Dedifferentiated amniotic fluid mesenchymal stem cell (primary cell): ENCODE measurements around the gene IL4.
"Not testable (repeated sequence)": the region's sequence is repeated elsewhere in the genome, so short reads cannot be mapped to it uniquely, and the experiment has no call there.

Experiments
- DNase-seq: peaks from one replicate; pipeline ENCODE4 v3.0.0-alpha.2; 2016; ENCODE audit errors: extremely low spot score

The IL4 gene

GRCh38 chr5:132674671-132675506 lies 1.1 kb downstream of the IL4 start:
- DNase-seq = peak; percentile 98

GRCh38 chr5:132675936-132676689 lies 2.3 kb downstream of the IL4 start:
- DNase-seq = no peak

- DNase-seq = peak; percentile 85
Measured at GRCh38 chr5:132677191-132677590, 3.4 kb downstream of the IL4 start.

GRCh38 chr5:132677682-132678400 lies 4.1 kb downstream of the IL4 start:
- no peak for DNase-seq

- DNase-seq = no peak
Measured at GRCh38 chr5:132678735-132679134, 4.9 kb downstream of the IL4 start.

- no peak for DNase-seq
Measured at GRCh38 chr5:132679166-132679565, 5.4 kb downstream of the IL4 start.

GRCh38 chr5:132679717-132680380 lies 6.1 kb downstream of the IL4 start:
- no peak for DNase-seq

- DNase-seq = no peak
Measured at GRCh38 chr5:132680780-132681475, 7.1 kb downstream of the IL4 start.

- no peak for DNase-seq
Measured at GRCh38 chr5:132681476-132681831, 7.7 kb downstream of the IL4 start.

GRCh38 chr5:132681983-132682382 lies 8.2 kb downstream of the IL4 start:
- DNase-seq = no peak

GRCh38 chr5:132684491-132684890 lies 10.7 kb downstream of the IL4 start:
- no peak for DNase-seq

- DNase-seq = no peak
Measured at GRCh38 chr5:132684922-132685720, 11.3 kb downstream of the IL4 start.

GRCh38 chr5:132686193-132686592 lies 12.4 kb downstream of the IL4 start:
- DNase-seq = no peak

GRCh38 chr5:132687995-132688394 lies 14.2 kb downstream of the IL4 start:
- DNase-seq = no peak

GRCh38 chr5:132688536-132689339 lies 14.9 kb downstream of the IL4 start:
- no peak for DNase-seq

GRCh38 chr5:132689513-132689912 lies 15.7 kb downstream of the IL4 start:
- no peak for DNase-seq

GRCh38 chr5:132690156-132690555 lies 16.4 kb downstream of the IL4 start:
- DNase-seq = no peak

GRCh38 chr5:132691755-132692631 lies 18.2 kb downstream of the IL4 start:
- not testable (repeated sequence) for DNase-seq

- DNase-seq = peak; percentile 62
Measured at GRCh38 chr5:132692632-132692967, 18.8 kb downstream of the IL4 start.
